Activated CD4-positive, alpha-beta T cell treated with anti-CD3 and anti-CD28 coated beads for 48 hours (primary cell): Measurements from ENCODE around the gene TMEM233.
A peak's percentile ranks its signal among the peaks of the same experiment; 100 is the strongest.
"Not testable (repeated sequence)": the region's sequence is repeated elsewhere in the genome, so short reads cannot be mapped to it uniquely, and the experiment has no call there.

ENCODE experiments used
- DNase-seq: peaks from one replicate; pipeline ENCODE4 v3.0.0-alpha.2; 2020

Gene TMEM233

DNA sequence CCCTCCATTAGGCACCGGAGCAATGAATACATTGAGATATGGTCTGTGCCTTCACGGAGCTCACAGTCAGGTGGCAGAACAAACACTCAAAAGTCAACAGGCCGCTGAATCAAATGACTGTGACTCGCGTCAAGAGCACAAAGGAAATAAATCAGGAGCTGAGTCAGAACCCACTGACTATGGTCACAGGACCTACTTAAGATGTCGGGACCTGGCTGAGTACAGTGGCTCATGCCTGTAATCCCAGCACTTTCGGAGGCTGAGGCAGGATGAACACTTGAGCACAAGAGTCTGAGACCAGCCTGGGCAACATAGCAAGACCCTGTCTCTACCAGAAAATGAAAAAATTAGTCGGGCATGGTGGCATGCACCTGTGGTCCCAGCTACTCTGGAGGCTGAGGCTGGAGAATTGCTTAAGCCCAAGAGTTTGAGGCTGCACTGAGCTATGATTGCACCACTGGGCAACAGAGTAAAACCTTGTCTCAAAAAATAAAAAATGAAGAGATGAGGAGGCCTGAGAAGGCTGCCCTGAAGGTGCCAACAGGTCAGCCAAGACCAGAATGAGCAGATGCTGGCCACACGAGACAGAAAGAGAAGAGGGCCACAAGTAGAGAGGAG lies 19.9 kb downstream of the TMEM233 start:
- DNase-seq: no peak

GRCh38 chr12:119614705-119615104 lies 21.1 kb downstream of the TMEM233 start:
- DNase-seq: no peak

DNA sequence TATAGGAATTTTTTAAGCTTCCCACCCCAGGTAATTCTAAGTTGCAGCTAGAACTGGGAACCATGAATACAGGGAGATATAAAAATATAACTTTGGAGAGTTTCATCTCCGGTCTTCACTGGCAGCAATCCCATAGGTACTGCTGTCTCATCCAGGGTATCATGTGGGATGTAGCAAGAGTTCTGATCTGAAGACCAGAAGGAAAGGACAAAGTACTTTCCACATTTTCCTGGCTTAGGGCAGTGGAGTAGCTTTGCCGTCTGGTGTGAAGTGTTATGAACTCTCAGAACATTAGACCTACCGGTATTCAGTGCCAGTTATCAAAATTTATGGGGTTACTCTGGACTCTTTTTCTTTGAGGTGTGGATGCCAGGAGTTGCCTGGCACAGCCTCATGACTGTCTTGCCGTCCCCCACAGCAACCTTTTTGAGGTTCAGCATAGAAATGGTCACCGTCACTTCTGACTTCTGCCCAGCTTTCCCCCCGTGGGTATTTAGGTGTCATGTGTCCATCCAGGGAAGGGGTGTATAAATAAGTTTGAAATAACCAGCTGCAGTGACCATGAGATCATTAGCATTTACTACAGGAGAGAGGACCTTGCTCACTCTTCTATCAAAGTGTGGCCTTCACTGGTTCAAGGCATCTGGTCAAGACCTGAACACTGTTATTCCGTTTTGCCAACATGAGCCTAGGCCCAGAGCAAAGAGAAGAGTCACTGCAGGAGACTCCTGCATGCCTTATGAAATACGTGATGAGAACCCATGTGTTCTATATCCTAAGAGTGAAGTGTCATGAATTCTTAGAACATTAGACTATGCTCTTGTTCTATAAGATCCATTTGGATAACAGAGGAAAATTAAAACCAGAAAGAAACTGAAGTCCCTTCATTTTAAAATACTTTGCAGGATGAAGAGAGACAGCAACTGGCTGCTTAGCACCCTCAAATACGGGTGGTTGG lies 22.2 kb downstream of the TMEM233 start:
- DNase-seq: no peak

- DNase-seq: not testable (repeated sequence)
These were observed 24.8 kb downstream of the TMEM233 start for GRCh38 chr12:119618328-119618896.

DNA sequence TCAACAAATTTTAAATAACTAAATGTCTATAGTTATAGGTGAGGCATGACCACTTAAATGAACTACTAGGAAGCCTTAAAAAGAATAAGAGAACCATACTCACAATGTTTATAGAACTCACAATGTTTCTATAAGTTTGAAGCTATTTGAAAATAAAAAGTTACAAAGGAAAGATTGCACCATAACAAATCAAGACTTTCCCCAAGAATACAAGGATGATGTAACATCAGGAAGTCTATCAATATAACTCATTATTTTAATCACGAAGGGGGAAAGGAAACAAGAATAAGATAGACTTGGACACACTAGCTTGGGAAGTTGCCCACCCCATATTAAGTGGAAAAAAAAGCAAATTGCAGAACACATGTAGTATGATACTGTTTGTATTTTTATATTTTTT lies 26.9 kb downstream of the TMEM233 start:
- no peak for DNase-seq

DNA sequence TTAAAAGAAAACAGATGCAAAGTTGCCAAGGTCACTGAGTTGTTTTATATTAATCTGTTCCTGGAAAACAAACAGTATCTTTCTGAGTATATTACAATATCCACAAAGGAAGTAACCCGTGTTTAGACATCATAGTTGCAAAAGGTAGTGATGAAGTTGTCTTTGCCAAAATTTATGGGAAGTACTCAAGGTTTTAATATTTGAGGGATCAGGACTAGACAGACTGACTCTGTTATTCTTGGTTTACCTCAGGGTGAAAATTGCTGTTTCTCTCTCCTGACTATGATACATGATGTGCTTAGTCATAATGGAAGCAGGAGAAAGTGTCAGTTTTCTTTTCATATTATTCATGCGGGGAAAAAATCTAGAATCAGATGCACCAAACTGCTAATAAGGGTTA lies 28.3 kb downstream of the TMEM233 start:
- DNase-seq: no peak

- DNase-seq: no peak
These were observed 31.4 kb downstream of the TMEM233 start for GRCh38 chr12:119624966-119625365.

DNA sequence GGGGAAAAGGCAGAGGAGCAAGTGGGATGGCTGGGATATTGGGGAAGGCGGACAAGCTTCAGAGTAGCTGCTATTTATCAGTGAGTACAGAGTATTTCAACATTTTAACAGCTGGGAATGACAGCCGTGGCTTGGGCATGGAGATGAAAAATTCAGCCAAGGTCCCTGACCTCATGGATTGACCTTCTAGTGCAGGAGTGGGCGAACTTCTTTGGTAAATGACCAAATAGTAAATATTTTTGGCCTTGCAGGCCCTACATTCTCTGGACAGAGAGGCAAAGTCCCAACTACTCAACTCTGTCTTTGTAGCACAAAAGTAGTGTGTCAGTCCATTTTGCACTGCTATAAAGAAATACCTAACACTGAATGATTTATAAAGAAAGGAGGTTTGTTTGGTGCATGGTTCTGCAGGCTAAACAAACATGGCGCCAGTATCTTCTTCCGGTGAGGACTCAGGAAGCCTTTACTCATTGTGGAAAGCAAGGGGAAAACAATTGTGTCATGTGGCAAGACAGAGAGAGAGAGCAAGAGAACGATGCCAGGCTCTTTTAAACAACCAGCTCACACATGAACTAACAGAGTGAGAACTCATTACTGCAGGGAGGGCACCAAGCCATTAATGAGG lies 33.6 kb downstream of the TMEM233 start:
- no peak for DNase-seq

GRCh38 chr12:119627686-119628085 lies 34.1 kb downstream of the TMEM233 start:
- DNase-seq: no peak

DNA sequence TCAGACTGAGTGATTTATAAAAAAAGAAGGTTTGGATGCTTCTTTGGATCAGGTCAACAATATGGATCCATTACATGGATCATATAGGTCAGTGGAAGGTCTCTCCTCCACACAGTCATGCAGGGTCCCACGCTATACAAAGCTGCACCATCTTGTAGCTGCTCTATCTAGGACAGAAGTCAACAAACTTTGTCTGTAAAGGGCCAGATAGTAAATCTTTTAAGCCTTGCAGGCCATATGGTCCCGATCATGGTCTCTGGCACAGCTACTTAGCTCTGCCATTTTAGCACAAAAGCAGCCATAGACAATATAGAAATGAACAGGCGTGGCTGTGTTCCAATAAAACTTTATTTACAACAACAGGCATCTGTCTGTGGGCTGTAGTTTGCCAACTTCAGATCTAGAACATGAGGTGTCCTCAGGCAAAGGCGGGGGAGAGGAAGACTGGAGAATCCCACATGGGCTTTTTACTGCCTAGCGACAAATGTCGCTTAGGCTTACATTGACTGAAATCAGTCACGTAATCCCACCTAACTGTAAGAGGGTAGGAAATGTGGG lies 36.7 kb downstream of the TMEM233 start:
- no peak for DNase-seq

DNA sequence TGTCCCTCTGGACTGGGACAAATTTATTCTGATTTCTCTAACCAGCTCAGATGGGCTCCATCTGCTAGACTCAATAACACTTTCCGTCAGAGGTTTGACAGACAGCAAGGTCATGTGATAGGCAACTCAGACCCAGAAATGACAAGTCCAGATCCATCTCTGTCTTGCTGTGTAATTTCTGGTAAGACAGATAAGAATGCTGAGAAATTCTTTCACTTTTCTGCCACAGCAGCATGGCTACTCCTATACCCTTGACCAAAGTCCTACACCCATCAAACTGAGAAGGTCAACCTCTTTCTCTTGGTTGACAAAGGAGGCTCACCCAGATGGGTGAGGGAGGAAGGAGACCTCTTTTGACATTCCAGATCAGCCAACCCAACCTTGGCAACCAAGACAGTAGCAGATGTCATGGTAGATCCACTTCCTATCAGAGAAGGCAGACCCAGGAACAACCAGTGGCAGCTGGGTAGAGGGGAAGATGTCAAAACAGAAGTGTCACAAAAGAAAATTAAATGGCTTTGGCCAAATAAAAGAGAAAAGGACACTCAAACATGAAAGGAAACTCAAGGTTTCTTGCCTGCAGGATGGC lies 37.5 kb downstream of the TMEM233 start:
- DNase-seq: no peak

GRCh38 chr12:119631930-119632678 lies 38.5 kb downstream of the TMEM233 start:
- no peak for DNase-seq

- DNase-seq: no peak
These were observed 41.2 kb downstream of the TMEM233 start for GRCh38 chr12:119634743-119635142.

- peak; percentile 11 for DNase-seq
These were observed 49.4 kb downstream of the TMEM233 start for GRCh38 chr12:119642986-119643385.

DNA sequence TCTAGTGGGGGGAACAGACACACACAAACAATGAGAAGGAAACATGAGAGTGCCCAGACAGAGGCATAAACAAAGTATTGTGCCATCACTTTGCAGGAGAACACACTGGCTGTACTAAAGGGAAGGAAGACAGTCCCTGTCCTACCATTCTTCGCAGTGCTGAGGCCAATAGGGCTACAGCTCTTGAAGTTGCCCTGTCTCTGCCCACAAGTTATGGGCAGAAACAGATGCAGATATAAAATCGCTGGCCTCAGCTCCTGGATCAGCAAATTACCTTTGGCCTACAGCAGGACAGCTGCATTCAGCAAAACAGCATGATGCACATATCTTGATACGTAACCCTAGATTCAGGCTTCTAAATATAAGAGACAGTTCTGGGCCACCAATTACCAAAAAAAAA lies 51.4 kb downstream of the TMEM233 start:
- DNase-seq: no peak

GRCh38 chr12:119645535-119646059 lies 52.0 kb downstream of the TMEM233 start:
- no peak for DNase-seq

DNA sequence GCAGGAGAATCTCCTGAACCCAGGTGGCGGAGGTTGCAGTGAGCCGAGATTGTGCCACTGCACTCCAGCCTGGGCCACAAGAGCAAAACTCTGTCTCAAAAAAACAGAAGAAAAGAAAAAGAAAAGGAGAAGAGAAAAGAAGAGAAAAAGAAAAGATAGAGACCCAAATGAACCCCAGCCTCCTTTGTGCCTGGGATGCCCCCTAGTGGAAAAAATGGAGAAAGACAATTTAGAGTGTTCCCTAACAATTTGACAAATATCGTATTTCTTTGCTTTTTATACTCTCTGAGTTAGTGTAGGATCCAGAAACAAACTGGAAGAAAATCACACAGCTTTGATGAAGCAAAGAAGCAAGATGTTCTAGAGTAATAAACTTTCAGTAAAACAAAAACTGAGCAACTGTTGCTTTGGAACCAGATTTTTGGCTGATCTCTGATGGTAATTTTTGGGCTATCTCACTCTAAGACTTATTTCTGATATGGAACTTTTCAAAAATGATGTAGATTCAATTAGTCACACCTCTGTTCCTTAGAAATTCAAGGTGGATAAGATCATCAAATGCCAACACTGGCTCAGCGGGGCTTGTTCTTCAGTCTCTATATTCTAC lies 55.7 kb downstream of the TMEM233 start:
- DNase-seq: no peak

DNA sequence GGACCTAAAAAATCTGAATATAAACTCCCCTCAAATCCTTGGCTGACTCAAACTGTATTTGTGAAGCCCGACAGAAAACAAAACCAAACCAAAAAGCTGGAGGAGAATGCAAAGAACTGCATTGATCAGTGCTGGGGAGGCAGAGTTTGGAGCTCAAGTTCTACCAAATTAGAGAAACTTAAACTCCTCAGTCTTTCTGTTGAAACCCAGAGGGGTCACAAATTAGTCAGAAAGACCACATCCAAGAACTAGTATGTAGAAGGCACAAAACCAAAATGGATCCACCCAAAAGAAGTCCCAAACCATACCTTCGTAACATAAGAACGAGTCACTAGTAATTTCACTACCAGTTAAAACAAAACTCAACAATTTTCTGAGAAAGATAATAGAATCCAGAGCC lies 59.1 kb downstream of the TMEM233 start:
- no peak for DNase-seq

DNA sequence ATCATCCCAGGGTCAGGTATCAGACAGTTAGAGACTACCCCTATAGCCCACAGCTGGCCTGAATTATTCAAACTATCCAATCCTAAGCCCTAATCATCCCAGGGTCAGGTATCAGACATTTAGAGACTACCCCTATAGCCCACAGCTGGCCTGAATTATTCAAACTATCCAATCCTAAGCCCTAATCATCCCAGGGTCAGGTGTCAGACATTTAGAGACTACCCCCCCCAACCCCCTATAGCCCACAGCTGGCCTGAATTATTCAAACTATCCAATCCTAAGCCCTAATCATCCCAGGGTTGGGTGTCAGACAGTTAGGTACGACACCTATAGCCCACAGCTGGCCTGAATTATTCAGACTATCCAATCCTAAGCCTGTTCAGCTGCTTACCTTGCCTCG lies 63.4 kb downstream of the TMEM233 start:
- DNase-seq: not testable (repeated sequence)

DNA sequence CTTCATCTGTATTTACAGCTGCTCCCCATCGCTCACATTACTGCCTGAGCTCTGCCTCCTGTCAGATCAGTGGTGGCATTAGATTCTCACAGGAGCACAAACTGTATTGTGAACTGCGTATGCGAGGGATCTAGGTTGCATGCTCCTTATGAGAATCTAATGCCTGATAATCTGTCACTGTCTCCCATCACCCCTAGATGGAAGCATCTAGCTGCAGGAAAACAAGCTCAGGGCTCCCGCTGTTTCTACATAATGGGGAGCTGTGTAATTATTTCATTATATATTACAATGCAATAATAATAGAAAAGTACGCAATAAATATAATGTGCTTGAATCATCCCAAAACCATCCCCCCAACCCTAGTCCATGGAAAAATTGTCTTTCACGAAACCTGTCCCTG lies 64.6 kb downstream of the TMEM233 start:
- DNase-seq: not testable (repeated sequence)

DNA sequence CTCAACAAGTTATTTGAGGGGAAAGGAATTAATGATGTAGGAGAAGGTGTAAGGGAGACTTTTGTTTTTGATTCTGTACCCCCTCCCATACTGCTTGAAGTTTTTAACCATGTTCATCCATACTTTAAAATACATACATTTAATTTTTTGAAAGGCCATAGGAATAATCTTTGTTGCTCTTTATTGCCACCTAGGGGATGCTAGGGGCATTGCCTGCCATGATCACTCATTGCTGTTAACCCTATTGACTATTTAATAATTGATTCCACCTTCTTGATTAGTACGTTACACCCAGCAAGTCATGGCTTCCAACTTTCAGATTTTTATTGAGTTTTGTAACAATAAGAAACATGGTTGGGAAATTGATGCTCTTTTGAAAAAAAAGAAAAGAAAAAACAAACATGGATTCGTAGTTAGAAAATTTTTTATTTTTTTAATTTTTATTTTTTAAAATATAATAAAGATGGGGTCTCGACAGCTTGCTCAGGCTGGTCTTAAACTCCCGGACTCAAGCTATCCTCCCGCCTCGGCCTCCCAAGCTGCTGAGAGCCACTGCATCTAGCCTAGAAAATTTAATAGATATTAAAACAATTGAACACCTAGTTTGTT lies 65.8 kb downstream of the TMEM233 start:
- peak; percentile 63 for DNase-seq
